CD4-positive, alpha-beta T cell treated with Interferon gamma for 1 hour (primary cell): Measurements from ENCODE around the gene ZDHHC22.

Source experiments
- DNase-seq: peaks from one replicate; pipeline ENCODE4 v3.0.0-alpha.2; 2020

Gene ZDHHC22

DNA sequence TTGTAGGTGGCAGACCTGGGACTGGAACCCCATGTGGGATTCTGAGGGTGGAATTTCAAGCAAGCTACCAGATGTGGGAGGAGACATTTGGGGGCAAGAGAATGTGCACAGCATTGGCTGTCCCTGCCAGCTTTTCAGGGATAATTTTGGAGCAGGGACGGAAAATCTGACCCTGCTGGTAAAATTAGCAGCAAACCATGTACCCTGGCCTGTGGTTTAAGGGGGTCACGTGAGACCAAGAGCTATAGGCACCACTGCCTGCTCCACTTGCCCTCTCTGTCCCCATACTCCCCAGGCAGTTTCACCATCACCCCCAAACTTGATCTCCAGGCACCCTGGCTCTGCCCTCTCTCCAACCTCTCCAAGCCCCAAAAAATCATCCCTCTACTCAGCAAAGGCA, 13.5 kb upstream of the ZDHHC22 start:
- DNase-seq = no peak

DNA sequence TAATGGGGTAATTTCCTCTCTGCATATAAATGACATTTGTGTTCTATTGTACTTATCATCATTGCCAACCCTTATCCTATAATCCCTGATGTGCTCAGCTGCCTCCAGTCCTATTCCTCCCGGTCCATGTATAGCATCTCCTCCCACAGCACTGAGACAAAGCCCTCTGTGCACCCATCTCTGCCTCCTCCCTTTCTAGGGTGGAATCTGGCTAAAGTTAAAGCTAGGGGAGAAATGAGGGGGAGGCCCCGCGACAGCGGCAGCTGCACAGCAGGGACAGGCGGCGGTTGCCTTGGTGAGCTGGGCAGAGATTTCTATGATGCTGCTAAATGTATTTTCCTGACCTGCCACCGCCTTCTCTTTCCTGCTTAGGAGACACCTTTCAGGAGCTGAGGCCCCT, 12.8 kb upstream of the ZDHHC22 start:
- no peak for DNase-seq

DNA sequence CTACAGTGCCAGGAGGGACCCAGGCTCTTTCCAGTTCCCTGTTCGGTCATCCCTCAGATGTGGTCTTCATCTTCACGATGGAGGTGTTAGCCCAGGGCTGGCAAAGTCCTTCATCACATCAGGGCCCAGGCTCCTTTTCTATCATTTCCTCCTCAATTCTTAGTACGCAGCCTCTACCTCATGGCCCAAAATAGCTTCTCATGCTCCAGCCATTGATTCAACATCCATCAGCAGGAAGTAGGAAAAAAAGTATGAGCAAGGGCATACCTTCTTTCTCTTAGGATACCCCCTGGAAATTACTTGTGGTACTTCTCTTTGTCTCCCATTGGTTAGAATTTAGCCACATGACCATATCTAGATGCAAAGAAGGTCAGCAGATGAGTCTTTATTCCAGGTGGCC, 12.2 kb upstream of the ZDHHC22 start:
- no peak for DNase-seq

DNA sequence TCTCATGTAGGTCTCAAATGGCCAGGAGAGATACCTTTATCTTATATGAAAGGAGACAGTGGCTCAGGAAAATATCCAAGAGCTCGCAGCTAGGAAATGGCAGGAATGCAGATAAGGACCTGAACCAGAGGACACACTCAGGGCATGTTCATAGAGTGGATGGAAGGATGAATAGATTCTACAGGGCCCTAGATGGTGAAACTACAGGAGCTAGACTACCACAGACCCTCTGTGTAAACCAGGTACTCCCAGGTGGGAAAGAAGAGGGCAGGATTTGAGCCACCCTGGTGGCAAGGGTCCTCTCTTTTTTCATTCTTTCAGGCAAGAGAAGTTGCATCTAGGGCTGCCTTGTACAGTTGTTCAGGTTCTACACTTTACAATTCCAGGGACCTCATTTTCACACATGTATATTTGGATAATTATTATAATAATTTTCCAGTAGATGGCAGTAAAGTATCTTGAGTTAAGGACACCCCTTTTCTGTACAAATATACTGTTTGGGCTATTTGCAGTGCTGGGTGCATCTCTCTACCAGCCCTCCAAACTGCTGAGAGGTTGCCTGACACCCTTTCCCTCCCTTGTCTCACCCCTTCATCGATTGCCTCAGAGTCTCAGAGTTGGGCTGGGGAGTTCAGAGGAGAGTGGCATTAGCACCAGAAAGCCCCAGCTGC, 10.5 kb upstream of the ZDHHC22 start:
- DNase-seq = no peak

DNA sequence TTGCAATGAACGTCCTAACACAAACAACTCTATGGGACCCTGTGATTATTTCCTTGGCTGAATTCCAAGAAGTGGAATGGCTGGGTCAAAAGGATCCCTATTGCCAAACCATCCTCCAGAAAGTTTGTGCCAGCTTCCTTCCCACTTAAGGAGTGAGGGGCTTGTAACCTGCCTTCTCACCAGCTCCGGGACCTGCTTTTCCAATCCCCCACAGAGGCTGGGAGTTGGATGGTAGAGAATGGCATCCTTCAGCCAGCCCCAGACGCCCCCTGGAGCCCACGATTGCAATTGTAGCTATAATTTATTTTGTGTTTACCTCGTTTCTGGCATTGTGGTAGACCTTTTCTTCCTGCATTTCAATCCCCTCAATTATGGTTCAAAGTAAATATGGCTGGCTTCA, 9.7 kb upstream of the ZDHHC22 start:
- no peak for DNase-seq

DNA sequence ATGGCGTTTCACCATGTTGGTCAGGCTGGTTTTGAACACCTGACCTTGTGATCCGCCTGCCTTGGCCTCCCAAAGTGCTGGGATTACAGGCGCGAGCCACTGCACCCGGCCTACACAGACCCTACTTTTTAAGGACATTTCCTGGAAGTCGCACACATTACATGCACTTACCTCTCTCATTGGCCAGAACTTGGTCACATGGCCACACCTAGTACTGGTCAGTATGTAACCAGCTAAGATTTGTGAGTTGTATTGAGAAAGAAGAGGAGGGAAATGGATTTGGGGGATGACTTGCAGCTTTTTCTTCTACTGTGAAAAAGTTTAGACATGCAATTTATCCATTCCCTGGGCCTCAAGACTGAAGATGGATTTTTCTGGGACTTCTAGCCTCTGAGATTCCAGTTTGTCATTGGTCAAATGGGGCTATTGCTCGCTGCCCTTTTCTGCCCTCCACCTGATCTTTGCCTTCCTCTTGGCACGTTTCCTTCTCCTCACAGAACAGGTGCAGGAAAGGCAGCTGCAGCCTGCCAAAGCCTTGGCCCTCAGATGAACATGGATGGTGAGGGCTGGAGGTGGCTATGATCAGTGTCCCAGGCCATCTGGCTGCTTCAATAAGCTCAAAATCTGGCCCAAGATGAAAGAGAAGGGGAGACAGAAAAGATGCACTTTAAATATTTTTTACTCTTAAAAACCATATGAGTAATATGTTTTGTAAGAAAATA, 7.1 kb upstream of the ZDHHC22 start:
- no peak for DNase-seq

DNA sequence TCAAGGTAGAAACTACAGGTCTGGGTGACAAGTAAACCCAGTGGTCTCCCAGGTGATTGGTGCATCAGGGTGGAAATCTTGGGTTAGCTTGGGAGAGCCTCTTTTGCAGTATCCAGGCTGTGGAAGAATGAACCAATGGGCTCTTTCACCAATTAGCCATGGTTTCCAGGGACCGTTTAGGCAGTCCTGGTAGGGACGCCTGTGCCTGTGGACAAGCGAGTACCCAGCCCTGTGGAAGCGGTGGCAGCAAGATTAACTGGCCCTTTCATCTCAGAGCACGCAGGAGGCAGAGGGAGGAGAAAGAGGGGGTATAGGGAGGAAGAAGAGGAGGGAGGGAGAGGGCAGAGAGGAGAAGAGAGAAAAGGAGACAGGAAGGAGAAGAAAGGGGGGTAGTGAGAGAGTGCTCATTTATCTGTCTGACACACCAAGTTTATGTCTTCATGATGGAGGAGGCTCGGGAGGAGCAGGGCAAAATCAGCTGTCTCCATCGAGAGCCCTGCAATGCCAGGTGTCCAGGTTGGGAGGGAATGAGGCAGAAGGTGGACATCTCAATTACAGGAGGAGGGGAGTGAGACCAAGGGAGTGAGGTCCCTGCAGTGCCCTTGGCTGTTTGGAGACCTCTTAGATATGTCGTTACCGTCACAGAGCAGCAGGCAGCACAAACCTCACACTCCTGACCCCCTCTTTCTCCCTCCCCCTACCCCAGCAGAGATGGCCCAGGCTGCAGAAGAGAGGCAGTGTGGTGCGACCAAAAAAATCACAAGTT, 4.6 kb upstream of the ZDHHC22 start:
- no peak for DNase-seq

DNA sequence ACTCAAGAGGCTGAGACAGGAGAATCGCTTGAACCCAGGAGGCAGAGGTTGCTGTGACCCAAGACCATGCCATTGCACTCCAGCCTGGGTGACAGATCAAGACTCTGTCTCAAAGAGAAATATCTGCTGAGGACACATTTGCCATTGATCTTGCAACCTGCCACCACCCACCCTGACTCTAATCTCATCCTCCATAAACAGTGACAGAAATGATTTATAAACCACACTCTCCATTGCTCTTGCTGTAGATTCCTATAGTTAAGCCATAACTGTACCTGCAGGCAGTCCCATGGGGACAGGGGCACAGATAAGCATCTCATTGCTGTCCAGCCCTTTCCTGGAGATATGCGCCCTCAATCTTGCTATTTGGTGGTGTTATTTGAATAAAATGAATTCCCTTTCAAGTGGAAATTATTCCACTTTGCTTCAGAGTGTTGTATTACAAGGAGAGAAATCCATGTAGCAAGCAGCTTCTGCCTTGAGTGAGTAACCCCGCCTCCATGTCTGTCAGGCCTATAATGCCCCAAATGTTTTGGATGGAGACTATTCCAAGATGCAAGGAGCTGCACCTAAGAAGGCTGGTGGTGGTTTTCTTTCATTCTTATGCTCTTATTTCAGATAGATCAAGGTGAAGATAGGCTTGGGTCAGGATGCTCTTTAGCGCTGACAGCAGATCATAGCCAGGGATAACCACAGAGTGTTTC, 3.0 kb upstream of the ZDHHC22 start:
- DNase-seq = no peak

DNA sequence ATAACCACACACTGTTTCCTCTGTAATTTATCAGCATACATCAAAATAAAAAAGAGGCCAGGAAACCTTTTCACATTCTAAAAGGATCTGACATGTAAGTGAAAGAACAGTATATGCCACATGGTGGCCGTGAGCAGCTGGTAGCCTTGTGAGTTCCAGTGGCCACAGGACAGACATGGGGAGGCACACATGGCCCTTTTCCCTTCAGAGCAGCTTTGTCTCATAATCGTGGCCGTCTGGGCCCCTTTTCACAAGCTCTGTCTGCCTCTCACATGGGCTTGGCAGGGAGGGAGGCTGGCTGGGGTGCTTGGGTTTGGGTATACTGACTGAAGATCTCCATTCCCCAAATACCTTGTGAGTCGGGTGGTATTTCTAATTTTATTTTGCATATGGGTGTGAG, 1.5 kb upstream of the ZDHHC22 start:
- DNase-seq = no peak

DNA sequence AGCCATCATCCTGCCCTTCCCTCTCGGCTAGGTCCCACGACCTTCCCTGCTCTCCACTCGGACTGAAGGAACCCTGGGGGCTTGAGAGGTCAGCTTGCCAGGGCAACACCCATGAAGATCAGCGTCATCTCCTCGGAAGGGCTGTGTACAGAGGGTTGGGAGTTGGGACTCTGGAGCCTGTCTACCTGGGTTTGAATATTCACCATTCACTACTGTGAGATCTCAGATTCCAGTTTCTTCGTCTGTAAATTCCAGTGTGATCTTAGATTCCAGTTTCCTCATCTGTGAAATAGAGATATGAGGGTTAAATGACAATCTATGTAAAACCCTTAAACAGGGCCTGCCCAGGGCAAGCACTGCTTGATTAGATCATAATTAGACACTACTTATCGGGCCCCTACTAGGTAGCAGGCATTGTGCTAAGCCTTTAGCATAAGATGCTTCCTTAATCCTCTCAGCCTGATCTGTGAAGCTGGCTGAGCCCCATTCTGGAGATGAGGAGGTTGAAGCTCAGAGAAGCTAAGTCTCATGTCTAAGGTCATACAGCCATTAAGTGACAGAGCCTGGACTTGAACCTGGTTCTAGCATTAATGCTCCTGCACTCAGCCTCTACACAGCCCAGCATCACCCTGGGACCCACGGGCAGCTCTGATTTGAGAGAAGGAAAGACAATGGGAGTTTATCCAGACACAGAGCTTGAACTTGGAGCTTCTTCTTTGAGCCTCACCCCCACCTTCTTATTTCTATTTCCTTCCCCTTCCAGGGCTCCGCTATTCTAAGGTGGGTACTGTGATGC, 612 bp upstream of the ZDHHC22 start:
- DNase-seq = no peak

DNA sequence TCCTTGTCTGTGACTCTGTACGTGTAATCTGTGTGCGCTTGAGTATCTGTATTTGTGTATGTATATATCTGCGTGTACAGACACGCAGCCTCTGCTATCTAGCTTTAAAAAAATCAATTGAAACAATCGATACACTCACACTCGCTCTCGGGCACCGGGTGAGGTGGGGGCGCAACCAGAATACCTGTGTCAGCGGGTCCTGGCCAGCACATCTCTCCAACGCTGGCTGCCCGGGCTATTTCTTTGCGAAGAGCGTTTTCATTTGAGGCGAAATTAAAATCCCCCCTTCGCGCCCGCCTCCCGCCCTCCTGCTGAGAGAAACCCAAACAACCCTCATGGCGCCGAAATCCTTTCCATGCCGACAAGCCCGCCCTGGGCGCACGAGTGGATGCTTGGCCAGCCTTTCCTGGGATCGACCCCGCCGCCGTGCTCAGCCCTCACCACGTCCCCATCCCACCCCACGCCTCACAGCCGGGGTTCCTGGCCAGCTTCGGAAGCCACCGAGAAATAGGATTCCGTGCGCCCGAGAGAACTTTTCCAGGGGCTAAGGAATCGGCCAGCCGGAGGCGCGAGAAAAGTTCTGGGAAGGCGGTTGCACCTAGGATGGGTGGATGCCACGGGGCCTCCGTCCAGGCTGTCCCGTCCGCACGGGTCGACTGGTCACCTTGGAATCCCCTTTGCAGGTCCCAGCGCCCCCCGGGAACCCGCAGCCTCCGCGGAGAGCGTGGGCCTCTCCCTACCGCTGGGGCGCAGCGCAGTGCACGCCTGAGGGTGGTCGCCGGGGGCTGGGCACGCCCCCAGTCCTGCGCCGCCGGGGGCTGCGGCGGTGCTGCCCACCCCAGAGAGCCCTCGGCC, 1.0 kb downstream of the ZDHHC22 start:
- DNase-seq = no peak

DNA sequence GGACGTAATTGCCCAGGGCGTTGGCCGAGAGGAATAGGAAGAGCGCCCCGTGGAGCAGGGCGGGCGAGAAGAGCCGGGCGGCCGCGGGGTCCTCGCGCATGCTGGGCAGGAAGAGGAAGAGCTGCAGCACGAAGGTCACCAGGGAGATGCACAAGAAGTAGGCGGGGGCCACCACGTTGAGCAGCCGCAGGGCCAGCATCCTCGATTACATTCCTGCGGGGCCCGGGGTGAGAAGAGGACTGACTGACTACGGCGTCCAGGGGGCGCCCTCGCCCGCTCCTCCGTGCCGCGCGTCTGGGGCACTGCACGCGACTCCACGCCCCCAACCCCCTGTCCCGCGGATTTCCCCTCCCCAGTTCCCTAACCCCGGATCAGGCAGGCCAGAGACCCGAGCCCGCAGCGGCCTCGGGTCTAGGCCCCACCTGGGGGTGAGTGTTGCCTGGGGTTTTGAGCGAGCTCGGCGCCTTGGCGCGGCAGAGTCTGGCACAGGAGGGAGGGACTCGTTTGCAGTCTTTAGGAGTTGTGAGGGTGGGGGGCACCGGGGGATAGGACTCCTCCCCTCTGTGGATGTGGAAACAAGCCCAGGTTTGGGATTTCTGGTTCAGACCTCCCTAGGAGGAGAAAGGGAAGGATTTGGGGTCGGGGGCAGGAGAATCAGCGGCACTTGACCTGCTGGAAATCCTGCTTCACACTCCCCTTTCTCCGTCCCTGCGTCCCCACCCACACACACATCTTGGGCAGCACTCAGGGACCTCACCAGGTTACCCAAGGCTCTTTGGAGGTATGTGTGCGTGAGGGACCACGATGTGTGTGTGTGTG, 1.8 kb downstream of the ZDHHC22 start:
- DNase-seq = peak; percentile 16

DNA sequence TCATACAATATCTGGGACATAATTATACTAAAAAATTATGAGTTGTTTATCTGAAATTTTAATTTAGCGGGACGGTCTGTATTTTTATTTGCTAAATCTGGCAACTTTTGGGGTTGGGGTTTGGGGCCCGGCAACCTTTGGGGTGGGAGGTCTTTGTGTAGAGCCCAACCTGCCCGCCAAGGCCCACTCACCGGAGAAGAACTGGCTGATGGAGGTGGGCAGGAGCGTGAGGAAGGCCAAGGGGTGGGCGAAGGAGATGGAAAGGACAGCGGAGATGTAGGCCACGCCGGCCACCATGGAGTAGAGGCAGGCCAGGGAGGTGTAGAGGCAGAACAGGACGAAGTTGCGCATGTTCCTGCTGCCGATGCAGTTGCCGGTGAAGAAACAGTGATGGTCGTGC, 2.6 kb downstream of the ZDHHC22 start:
- DNase-seq = no peak

DNA sequence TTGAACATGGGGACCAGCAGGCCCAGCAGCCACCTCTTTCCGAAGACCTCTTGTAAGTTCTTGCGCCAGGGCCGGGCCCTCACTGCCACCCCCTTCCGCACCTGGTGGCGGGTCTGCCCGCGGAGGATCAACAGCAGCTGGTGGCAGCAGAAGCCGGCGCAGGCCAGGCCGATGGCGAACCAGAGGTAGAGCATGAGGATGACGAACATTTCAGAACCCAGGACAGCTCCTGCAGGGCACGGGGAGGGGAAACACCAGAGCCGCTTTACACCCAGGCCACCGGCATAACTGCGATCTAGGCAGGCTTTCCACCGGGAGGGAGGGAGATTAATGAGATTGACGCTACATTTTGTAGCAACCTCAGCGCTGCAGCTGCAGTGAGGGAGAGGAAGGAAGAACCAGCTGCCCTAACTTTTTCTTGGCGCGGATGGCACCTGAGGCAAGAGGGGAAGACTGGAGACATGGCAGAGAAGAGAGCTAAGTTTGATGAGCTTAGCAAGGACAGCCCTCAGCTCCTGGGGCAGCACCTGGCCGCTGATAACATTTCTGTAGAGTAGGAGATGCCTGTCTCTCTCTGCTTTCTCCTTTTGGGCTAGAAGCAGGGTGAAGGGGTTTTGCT, 7.8 kb downstream of the ZDHHC22 start:
- DNase-seq = peak; percentile 37

DNA sequence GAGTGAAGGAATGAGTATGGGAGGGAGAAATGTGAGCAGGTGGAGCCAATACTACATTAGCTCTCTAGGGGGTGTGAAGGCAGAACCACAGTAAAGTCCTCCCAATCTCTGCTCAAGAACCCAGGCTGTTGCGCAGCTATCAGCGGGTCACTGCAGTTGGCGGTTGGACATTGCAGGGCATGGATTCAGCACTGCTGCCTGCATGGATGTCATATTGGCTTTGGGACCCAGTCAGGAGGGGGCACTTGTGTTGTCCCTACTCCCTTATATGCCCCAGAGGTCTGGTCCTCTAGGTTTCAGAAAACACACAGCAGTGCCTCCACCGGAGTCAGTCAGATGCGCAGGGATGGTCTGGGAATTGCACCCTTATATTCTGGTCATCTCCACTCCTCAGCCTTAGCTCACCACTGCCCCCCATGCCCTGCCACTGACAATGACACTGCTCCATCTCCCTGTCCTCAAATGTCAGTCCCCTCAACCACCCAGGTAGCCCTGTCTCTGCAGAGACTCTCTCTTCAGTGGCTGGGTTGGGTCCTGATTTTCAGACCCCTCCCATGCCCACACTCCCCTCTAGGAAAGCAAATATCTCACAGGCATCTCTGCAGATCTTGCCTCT, 9.6 kb downstream of the ZDHHC22 start:
- DNase-seq = no peak

DNA sequence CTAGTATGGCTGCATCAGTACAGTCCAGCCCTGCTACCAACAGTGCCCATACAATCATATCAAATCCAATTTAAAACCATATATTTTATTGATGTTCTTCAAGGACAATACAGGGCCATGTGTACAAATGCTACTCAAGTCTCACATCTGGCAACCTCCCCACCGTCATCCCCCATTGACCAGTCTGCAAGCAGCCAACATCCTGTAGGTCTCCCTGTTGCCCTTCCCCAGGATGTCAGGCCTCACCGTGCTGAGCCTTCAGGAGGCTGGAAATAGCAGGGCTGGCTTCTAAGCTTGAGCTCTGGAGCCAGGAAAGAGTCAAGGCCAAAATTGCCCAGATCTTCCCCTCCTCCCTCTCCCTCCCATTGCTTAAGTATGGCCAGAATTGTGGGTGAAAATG, 10.4 kb downstream of the ZDHHC22 start:
- DNase-seq = no peak

DNA sequence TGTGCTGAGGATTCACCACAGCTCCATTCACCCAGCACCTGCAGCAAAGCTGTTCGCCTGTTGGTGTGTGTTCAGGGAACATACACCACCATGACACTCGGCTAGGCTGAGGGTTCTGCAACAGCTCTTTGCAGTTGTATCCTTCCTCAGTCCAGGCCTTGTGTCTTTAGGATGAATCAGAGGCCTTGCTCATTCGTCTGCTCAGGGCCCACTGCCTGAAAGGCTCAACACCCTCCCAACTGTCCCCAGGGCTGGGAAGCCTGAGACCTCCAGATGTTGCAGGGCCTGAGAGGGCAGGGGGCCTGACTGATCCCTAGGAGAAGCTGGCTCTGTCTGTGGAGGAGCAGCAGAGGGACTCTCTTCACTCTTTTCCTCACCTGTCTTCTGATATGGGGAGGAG, 11.2 kb downstream of the ZDHHC22 start:
- no peak for DNase-seq

DNA sequence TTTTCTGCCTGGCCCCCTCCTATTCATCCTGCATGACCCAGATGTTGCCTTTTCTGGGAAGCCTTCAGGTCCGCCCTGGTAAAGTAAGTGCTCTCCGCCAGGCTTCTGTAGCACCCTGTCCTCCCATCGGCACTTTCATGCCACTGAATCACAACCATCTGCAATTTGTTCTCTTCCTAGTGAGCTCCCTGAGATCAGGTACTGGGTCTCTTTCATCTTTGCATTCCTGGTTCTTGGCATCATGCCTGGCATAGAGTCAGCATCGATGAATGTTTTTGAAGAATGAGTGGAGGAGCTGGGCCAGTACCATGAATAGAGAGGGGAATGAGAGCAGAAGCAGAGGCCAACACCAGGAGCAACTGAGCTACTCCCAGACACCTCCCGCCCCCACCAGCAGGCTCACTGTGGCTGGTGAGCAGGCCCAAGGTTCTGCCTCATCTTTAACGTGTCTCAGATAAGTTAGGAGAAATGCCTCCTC, 13.1 kb downstream of the ZDHHC22 start:
- no peak for DNase-seq

DNA sequence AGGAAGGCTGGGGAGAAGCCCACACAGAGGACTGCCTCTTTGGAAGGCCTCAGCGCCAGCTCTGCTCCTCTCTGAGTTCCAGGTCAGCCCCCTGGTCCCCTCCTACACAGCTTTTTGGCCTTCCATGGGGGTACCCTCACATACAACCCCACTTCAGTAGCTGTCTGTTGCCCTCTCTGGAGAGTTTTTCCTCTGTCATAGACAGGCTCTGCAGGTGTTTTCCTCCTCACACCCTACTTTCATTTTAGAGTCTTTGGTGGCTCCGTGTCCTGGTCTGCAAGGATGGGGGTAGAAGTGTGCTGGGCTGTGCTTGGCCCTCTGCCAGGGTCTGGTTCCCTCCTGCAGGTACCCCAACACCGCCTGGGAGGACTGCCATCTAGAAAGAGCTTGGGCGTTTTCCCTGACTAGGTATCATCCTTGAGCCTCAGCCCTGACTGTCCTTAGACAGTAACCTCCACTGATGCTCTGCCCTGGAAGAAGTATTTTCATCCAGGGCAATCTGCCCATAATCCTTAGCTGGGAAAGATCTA, 15.1 kb downstream of the ZDHHC22 start:
- no peak for DNase-seq
